K562 (cell line): ENCODE measurements around the gene CFAP20DC.

Experiments used
- BHLHE40 ChIP-seq: IDR thresholded peaks from 2 replicates; pipeline ENCODE4 v1.6.1; 2011; ENCODE audit warnings: low read length, improper control_type of control experiment
- CBFA2T3 ChIP-seq: fragments of 450-650 bp; IDR thresholded peaks from 2 replicates; pipeline ENCODE4 v1.6.1; 2017
- CTCF ChIP-seq, 3 experiments: IDR thresholded peaks in 2 of 3; conservative IDR thresholded peaks in 1 of 3; 2 replicates each; pipeline ENCODE4 v1.5.1; 2011 to 2012; ENCODE audit warnings: low read length in 3 of 3, mild to moderate bottlenecking in 3 of 3, control low read depth in 2 of 3, improper control_type of control experiment in 1 of 3, inconsistent platforms in 1 of 3, low read depth in 1 of 3, mixed read lengths in 1 of 3, moderate library complexity in 1 of 3; ENCODE audit not compliant: insufficient read depth in 2 of 3
- HCFC1 ChIP-seq: IDR thresholded peaks from 2 replicates; pipeline ENCODE4 v1.6.1; 2012; ENCODE audit warnings: low read depth, low read length, improper control_type of control experiment
- KDM1A ChIP-seq, 2 experiments: fragments of 450-650 bp; IDR thresholded peaks; 2 replicates each; pipeline ENCODE4 v1.6.1; 2016; ENCODE audit warnings: mild to moderate bottlenecking in 2 of 2
- PHF8 ChIP-seq: fragments of 200-600 bp; sonication (generic); IDR thresholded peaks from 2 replicates; pipeline ENCODE4 v1.6.1; 2012; ENCODE audit warnings: mixed run types, mild to moderate bottlenecking, inconsistent platforms, low read length, moderate library complexity, borderline replicate concordance
- POLR2A ChIP-seq: fragments of 450-650 bp; conservative IDR thresholded peaks from 2 replicates; pipeline ENCODE4 v1.6.1; 2016
- POLR2AphosphoS5 ChIP-seq: IDR thresholded peaks from 2 replicates; pipeline ENCODE4 v1.6.1; 2011; ENCODE audit warnings: mild to moderate bottlenecking, low read depth, low read length, moderate library complexity; ENCODE audit not compliant: control insufficient read depth, insufficient read depth
- RFX5 ChIP-seq: IDR thresholded peaks from 2 replicates; pipeline ENCODE4 v1.6.1; 2011; ENCODE audit warnings: low read depth, mild to moderate bottlenecking, improper control_type of control experiment, low read length
- YY1 ChIP-seq, 3 experiments: IDR thresholded peaks; 2 replicates each; pipeline ENCODE4 v1.6.1; 2011; ENCODE audit warnings: low read length in 2 of 3, mild to moderate bottlenecking in 2 of 3, moderate library complexity in 2 of 3, borderline replicate concordance in 1 of 3, control low read depth in 1 of 3, low read depth in 1 of 3; ENCODE audit not compliant: insufficient read depth in 3 of 3, insufficient replicate concordance in 2 of 3, control insufficient read depth in 1 of 3, insufficient read length in 1 of 3; ENCODE audit errors: extremely low read depth in 1 of 3
- ZBTB11 ChIP-seq, 3 experiments: fragments of 200-800 bp in 1 of 3; fragments of 250-450 bp in 1 of 3; fragments of 450-650 bp in 1 of 3; sonication (Bioruptor Pico) in 1 of 3; sonication (Bioruptor generic) in 1 of 3; formaldehyde crosslinking in 1 of 3; IDR thresholded peaks; 2 replicates each; pipeline versions ENCODE4 v1.6.1 to v1.8.0; 2016 to 2022; ENCODE audit warnings: mild to moderate bottlenecking in 2 of 3, missing genetic modification characterization in 2 of 3, missing compliant biosample characterization in 1 of 3, moderate library complexity in 1 of 3
- ZNF24 ChIP-seq: fragments of 450-650 bp; IDR thresholded peaks from 2 replicates; pipeline ENCODE4 v1.6.1; 2016
- ZNF830 ChIP-seq: fragments of 250-450 bp; sonication (Bioruptor Pico); IDR thresholded peaks from 2 replicates; pipeline ENCODE4 v1.5.0; 2021; ENCODE audit warnings: mild to moderate bottlenecking

- TF ChIP-seq ZNF24 (no peak), CBFA2T3 (no peak), POLR2A (no peak), CTCF (IDR thresholded peaks at IDR 0.05 in 2 of 3, conservative IDR thresholded peaks at IDR 0.05 in 1 of 3; ENCODE audit: insufficient read depth in 2 of 3, low read depth in 1 of 3, low read length in 3 of 3) (no peak), PHF8 (no peak), ZBTB11 (CRISPR knock-in tag; IDR thresholded peaks at IDR 0.05) (no peak), KDM1A (IDR thresholded peaks at IDR 0.05) (no peak), POLR2AphosphoS5 (no peak), HCFC1 (no peak), RFX5 (no peak), BHLHE40 (no peak), YY1 (IDR thresholded peaks at IDR 0.05; ENCODE audit: borderline replicate concordance in 1 of 3, control insufficient read depth in 1 of 3, extremely low read depth in 1 of 3, insufficient read depth in 3 of 3, insufficient read length in 1 of 3, insufficient replicate concordance in 2 of 3, low read depth in 1 of 3, low read length in 2 of 3) (no peak), ZNF830 (CRISPR knock-in tag) (no peak)
Measured at GRCh38 chr3:59093521-59093920, 43.7 kb upstream of the CFAP20DC start.
